ENCODE data around the gene ATRNL1.
"Not testable (repeated sequence)": the region's sequence is repeated elsewhere in the genome, so short reads cannot be mapped to it uniquely, and the experiment has no call there.

Gene ATRNL1

GRCh38 chr10:115092555-115093285, 445 bp upstream of the ATRNL1 start:
- peak; percentile 51 for DNase-seq (ENCODE audit: low spot score)

GRCh38 chr10:115093776-115094408, 727 bp downstream of the ATRNL1 start:
- no peak for DNase-seq (ENCODE audit: low spot score)

- DNase-seq (ENCODE audit: low spot score) = no peak
Observed at GRCh38 chr10:115094416-115095140, 1.4 kb downstream of the ATRNL1 start.

GRCh38 chr10:115095758-115096157, 2.6 kb downstream of the ATRNL1 start:
- no peak for DNase-seq (ENCODE audit: low spot score)

- DNase-seq (ENCODE audit: low spot score) = no peak
Observed at GRCh38 chr10:115103700-115104099, 10.5 kb downstream of the ATRNL1 start.

GRCh38 chr10:115105411-115105810, 12.2 kb downstream of the ATRNL1 start:
- not testable (repeated sequence) for DNase-seq (ENCODE audit: low spot score)

- DNase-seq (ENCODE audit: low spot score) = no peak
Observed at GRCh38 chr10:115107830-115108229, 14.7 kb downstream of the ATRNL1 start.

- no peak for DNase-seq (ENCODE audit: low spot score)
Observed at GRCh38 chr10:115117301-115117700, 24.1 kb downstream of the ATRNL1 start.

GRCh38 chr10:115118346-115118745, 25.2 kb downstream of the ATRNL1 start:
- DNase-seq (ENCODE audit: low spot score) = no peak

GRCh38 chr10:115125505-115125904, 32.3 kb downstream of the ATRNL1 start:
- DNase-seq (ENCODE audit: low spot score) = no peak

- DNase-seq (ENCODE audit: low spot score) = peak; percentile 34
Observed at GRCh38 chr10:115129752-115130151, 36.6 kb downstream of the ATRNL1 start.

- DNase-seq (ENCODE audit: low spot score) = no peak
Observed at GRCh38 chr10:115136616-115137015, 43.5 kb downstream of the ATRNL1 start.

GRCh38 chr10:115141254-115141653, 48.1 kb downstream of the ATRNL1 start:
- DNase-seq (ENCODE audit: low spot score) = no peak

GRCh38 chr10:115157357-115157756, 64.2 kb downstream of the ATRNL1 start:
- no peak for DNase-seq (ENCODE audit: low spot score)

- no peak for DNase-seq (ENCODE audit: low spot score)
Observed at GRCh38 chr10:115163129-115163528, 70.0 kb downstream of the ATRNL1 start.

GRCh38 chr10:115164220-115164619, 71.1 kb downstream of the ATRNL1 start:
- DNase-seq (ENCODE audit: low spot score) = no peak

GRCh38 chr10:115167751-115168150, 74.6 kb downstream of the ATRNL1 start:
- DNase-seq (ENCODE audit: low spot score) = no peak

- no peak for DNase-seq (ENCODE audit: low spot score)
Observed at GRCh38 chr10:115171392-115171960, 78.3 kb downstream of the ATRNL1 start.

GRCh38 chr10:115173915-115174443, 80.8 kb downstream of the ATRNL1 start:
- no peak for DNase-seq (ENCODE audit: low spot score)

GRCh38 chr10:115207276-115207675, 114.1 kb downstream of the ATRNL1 start:
- not testable (repeated sequence) for DNase-seq (ENCODE audit: low spot score)

GRCh38 chr10:115209133-115209532, 116.0 kb downstream of the ATRNL1 start:
- DNase-seq (ENCODE audit: low spot score) = no peak

GRCh38 chr10:115214829-115215228, 121.7 kb downstream of the ATRNL1 start:
- DNase-seq (ENCODE audit: low spot score) = no peak

Data from putamen (tissue), 1 donor.